ENCODE measurements around the gene SELENOW. TPM values are rescaled to one million over a fixed set of nuclear protein-coding genes. Genes with fewer than 3 reads are reported as not detected.

Gene SELENOW
- polyA plus RNA-seq, 1 of the 3 experiments (the other 2 are of a cell fraction): 335 TPM

DNA sequence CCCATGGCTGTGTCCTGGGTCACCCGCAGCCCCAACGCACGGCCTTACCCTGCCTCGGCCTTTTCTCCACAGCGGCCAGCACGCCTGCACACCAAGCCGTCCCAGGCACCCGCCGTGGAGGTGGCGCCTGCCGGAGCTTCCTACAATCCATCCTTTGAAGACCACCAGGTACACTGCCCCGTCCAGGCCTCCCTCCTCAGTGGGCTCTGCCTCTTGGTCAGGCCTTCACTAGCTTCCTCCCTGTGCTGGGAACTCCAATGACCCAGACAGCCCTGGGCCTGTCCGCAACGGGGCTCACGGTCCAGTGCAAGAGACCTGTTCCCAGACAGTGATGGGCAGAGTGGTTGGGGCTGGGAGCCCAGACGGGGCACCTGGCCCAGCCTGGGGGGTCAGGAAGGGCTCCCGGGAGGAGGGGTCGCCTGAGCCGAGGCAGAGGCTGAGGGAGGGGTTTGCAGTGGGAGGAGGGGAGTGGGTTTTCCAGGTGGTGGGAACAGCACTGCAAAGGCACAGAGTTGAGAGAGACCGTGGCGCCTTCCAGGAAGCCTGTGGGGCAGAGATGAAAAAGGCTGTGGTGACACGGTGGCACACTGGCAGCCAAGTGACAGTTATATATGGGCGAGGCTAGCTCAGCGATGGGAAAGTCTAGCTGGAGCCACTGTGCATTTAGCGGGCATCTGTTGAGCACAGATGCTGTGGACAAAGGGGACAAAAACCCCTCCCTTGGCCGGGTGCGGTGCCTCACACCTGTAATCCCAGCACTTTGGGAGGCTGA, 25.9 kb upstream of the SELENOW start:
- Histone ChIP-seq H3K4me2 (no peak overlapping the region), H3K9ac (no peak overlapping the region), H3K27ac (ENCODE audit: low read depth in 2 of 2, low read length in 1 of 2) (no peak overlapping the region), H3F3A (replicated peaks; ENCODE audit: insufficient read depth) (no peaks in the 10 kb centered on the region), H4K20me1 (ENCODE audit: insufficient read depth) (peaks cover 10% of the 10 kb centered on the region; the same call in 1 of the 2 replicates), H3K27me3 (ENCODE audit: insufficient read depth) (no peaks in the 10 kb centered on the region), H2AFZ (ENCODE audit: low read depth) (no peak overlapping the region), H3K4me1 (ENCODE audit: control insufficient read depth in 1 of 2, insufficient read depth in 2 of 2, low read depth in 1 of 2, low read length in 1 of 2) (no peaks in the 10 kb centered on the region; a peak in 1 of 4 replicates), H3K9me2 (no peaks in the 10 kb centered on the region), H3K79me2 (ENCODE audit: insufficient read depth) (peaks cover 22% of the 10 kb centered on the region; the same call in 1 of the 2 replicates), H3K36me3 (replicated peaks in 1 of 2; ENCODE audit: control insufficient read depth in 1 of 2, insufficient read depth in 2 of 2, low read length in 1 of 2) (peaks cover 39 to 75% of the 10 kb centered on the region in 2 experiments), H3K4me3 (ENCODE audit: low read depth in 2 of 2, low read length in 1 of 2) (no peak overlapping the region), H3K9me3 (no peaks in the 10 kb centered on the region)
- WGBS (ENCODE audit: low lambda C conversion rate): 88% methylated on average over 12 of the region's 27 CpGs
- DNase-seq: no peak
- TF ChIP-seq FOXJ3 (CRISPR knock-in tag; IDR thresholded peaks at IDR 0.05) (no peak), RFX5 (IDR thresholded peaks at IDR 0.05; ENCODE audit: low read length) (no peak), GATA2 (CRISPR knock-in tag; IDR thresholded peaks at IDR 0.05) (no peak), FOSL2 (IDR thresholded peaks at IDR 0.05; ENCODE audit: borderline replicate concordance, low read depth) (no peak), TCF12 (IDR thresholded peaks at IDR 0.05) (no peak), YY1 (IDR thresholded peaks at IDR 0.05; ENCODE audit: low read depth) (no peak), EP300 (IDR thresholded peaks at IDR 0.05; ENCODE audit: borderline replicate concordance in 1 of 2, low read depth in 1 of 2, low read length in 1 of 2) (no peak), CHD2 (IDR thresholded peaks at IDR 0.05; ENCODE audit: low read length, partially characterized antibody) (no peak), FOXM1 (IDR thresholded peaks at IDR 0.05; ENCODE audit: low read depth) (no peak), NRF1 (IDR thresholded peaks at IDR 0.05; ENCODE audit: low read depth, low read length) (no peak), EZH2phosphoT487 (IDR thresholded peaks at IDR 0.05; ENCODE audit: borderline replicate concordance, low read depth) (no peak), TEAD4 (IDR thresholded peaks at IDR 0.05; ENCODE audit: borderline replicate concordance, insufficient read depth) (no peak), RAD21 (IDR thresholded peaks at IDR 0.05; ENCODE audit: low read length) (no peak), RCOR1 (IDR thresholded peaks at IDR 0.05; ENCODE audit: low read length) (no peak), MXI1 (IDR thresholded peaks at IDR 0.05; ENCODE audit: low read depth, low read length) (no peak)
- TF ChIP-seq, protein P1, sequence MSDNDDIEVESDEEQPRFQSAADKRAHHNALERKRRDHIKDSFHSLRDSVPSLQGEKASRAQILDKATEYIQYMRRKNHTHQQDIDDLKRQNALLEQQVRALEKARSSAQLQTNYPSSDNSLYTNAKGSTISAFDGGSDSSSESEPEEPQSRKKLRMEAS (IDR thresholded peaks at IDR 0.05; ENCODE audit: low read depth): no peak
- ChIA-PET POLR2A (no interaction called here), CTCF (interaction anchor here (1.5 to 2.8 kb wide), 4 partner anchors 9 to 110 kb away, joined by 3 to 14 read pairs (median 10); no protein-coding TSS in a partner anchor)

DNA sequence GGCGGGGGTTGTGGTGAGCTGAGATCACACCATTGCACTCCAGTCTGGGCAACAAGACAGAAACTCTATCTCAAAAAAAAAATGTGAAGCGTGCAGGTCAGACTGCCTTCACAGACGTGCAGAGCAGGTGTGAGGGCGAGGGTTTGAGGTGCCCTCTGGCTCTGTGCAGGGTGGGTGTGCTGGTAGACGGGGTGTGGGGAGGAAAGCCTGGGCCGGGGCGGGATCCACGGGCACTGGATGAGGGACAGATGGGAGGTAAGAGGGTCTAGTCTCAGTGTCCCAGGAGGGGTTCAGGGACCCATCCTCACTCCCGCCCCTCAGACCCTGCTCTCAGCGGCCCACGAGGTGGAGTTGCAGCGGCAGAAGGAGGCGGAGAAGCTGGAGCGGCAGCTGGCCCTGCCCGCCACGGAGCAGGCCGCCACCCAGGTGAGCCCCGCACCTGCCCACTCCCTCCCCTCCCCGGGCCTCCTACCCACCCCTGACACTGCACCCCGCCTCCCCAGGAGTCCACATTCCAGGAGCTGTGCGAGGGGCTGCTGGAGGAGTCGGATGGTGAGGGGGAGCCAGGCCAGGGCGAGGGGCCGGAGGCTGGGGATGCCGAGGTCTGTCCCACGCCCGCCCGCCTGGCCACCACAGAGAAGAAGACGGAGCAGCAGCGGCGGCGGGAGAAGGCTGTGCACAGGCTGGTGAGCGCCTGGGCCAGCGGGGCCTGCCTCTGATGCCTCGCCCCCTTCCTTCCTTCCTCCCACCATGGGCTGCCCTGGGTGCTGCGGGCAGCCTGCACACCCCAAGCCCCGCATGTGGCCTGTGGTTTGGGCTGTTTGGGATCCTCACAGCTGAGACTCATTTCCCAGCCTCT, 24.1 kb upstream of the SELENOW start:
- Histone ChIP-seq H3K4me2 (no peak overlapping the region), H3K4me3 (ENCODE audit: low read depth in 2 of 2, low read length in 1 of 2) (no peak overlapping the region), H3K27ac (ENCODE audit: low read depth in 2 of 2, low read length in 1 of 2) (no peak overlapping the region), H3K27me3 (ENCODE audit: insufficient read depth) (no peaks in the 10 kb centered on the region), H3K4me1 (ENCODE audit: control insufficient read depth in 1 of 2, insufficient read depth in 2 of 2, low read depth in 1 of 2, low read length in 1 of 2) (no peaks in the 10 kb centered on the region), H2AFZ (ENCODE audit: low read depth) (no peak overlapping the region), H3K79me2 (ENCODE audit: insufficient read depth) (peaks cover 6% of the 10 kb centered on the region; the same call in 1 of the 2 replicates), H4K20me1 (ENCODE audit: insufficient read depth) (peaks cover 13% of the 10 kb centered on the region; the same call in 1 of the 2 replicates), H3K9ac (no peak overlapping the region), H3K9me3 (no peaks in the 10 kb centered on the region), H3K9me2 (no peaks in the 10 kb centered on the region), H3K36me3 (replicated peaks in 1 of 2; ENCODE audit: control insufficient read depth in 1 of 2, insufficient read depth in 2 of 2, low read length in 1 of 2) (peaks cover 34 to 79% of the 10 kb centered on the region in 2 experiments), H3F3A (replicated peaks; ENCODE audit: insufficient read depth) (peaks cover 6% of the 10 kb centered on the region)
- CTCF ChIA-PET: interaction anchor here (1.3 to 1.8 kb wide), 2 partner anchors 42 to 55 kb away, joined by 3 to 6 read pairs; no protein-coding TSS in a partner anchor
- POLR2A ChIA-PET: no interaction called here
- WGBS (ENCODE audit: low lambda C conversion rate): 98% methylated on average over 23 of the region's 37 CpGs
- DNase-seq: no peak
- TF ChIP-seq RAD21 (IDR thresholded peaks at IDR 0.05; ENCODE audit: low read length) (no peak), FOSL2 (IDR thresholded peaks at IDR 0.05; ENCODE audit: borderline replicate concordance, low read depth) (no peak), MEF2A (IDR thresholded peaks at IDR 0.05; ENCODE audit: borderline replicate concordance, low read depth) (no peak), TEAD4 (IDR thresholded peaks at IDR 0.05; ENCODE audit: borderline replicate concordance, insufficient read depth) (no peak), CHD2 (IDR thresholded peaks at IDR 0.05; ENCODE audit: low read length, partially characterized antibody) (no peak), TAF1 (IDR thresholded peaks at IDR 0.05; ENCODE audit: borderline replicate concordance, low read depth, low read length) (no peak), YY1 (IDR thresholded peaks at IDR 0.05; ENCODE audit: low read depth) (no peak), NRF1 (IDR thresholded peaks at IDR 0.05; ENCODE audit: low read depth, low read length) (no peak)
- TF ChIP-seq, protein P2, sequence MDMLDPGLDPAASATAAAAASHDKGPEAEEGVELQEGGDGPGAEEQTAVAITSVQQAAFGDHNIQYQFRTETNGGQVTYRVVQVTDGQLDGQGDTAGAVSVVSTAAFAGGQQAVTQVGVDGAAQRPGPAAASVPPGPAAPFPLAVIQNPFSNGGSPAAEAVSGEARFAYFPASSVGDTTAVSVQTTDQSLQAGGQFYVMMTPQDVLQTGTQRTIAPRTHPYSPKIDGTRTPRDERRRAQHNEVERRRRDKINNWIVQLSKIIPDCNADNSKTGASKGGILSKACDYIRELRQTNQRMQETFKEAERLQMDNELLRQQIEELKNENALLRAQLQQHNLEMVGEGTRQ (IDR thresholded peaks at IDR 0.05; ENCODE audit: borderline replicate concordance, low read depth, low read length): no peak
- TF ChIP-seq, protein P3, sequence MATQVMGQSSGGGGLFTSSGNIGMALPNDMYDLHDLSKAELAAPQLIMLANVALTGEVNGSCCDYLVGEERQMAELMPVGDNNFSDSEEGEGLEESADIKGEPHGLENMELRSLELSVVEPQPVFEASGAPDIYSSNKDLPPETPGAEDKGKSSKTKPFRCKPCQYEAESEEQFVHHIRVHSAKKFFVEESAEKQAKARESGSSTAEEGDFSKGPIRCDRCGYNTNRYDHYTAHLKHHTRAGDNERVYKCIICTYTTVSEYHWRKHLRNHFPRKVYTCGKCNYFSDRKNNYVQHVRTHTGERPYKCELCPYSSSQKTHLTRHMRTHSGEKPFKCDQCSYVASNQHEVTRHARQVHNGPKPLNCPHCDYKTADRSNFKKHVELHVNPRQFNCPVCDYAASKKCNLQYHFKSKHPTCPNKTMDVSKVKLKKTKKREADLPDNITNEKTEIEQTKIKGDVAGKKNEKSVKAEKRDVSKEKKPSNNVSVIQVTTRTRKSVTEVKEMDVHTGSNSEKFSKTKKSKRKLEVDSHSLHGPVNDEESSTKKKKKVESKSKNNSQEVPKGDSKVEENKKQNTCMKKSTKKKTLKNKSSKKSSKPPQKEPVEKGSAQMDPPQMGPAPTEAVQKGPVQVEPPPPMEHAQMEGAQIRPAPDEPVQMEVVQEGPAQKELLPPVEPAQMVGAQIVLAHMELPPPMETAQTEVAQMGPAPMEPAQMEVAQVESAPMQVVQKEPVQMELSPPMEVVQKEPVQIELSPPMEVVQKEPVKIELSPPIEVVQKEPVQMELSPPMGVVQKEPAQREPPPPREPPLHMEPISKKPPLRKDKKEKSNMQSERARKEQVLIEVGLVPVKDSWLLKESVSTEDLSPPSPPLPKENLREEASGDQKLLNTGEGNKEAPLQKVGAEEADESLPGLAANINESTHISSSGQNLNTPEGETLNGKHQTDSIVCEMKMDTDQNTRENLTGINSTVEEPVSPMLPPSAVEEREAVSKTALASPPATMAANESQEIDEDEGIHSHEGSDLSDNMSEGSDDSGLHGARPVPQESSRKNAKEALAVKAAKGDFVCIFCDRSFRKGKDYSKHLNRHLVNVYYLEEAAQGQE (IDR thresholded peaks at IDR 0.05; ENCODE audit: low read depth, low read length): no peak
